NCI-H82 (cell line): Measurements from ENCODE around the gene CAPS2.
"Not testable (repeated sequence)": the region's sequence is repeated elsewhere in the genome, so short reads cannot be mapped to it uniquely, and the experiment has no call there.

Experiments
- DNase-seq: peaks from one replicate; lab custom pipeline; 2025; lab: John Stamatoyannopoulos, UW

CAPS2 gene

GRCh38 chr12:75329918-75330826 is at the start of gene CAPS2:
TSS of gene CAPS2 (minus strand) at chr12:75330324. CDS start at chr12:75326498, 3,826 bp downstream.
- peak; percentile 91 for DNase-seq

GRCh38 chr12:75378354-75378753 is 48.2 kb upstream of the CAPS2 start:
- peak; percentile 12 for DNase-seq

GRCh38 chr12:75374971-75375370 is 44.8 kb upstream of the CAPS2 start:
- no peak for DNase-seq

- no peak for DNase-seq
Observed at GRCh38 chr12:75366629-75367028, 36.5 kb upstream of the CAPS2 start.

- peak; percentile 92 for DNase-seq
Observed at GRCh38 chr12:75364919-75365318, 34.8 kb upstream of the CAPS2 start.

- DNase-seq: no peak
Observed at GRCh38 chr12:75361408-75361807, 31.3 kb upstream of the CAPS2 start.

- DNase-seq: no peak
Observed at GRCh38 chr12:75360920-75361319, 30.8 kb upstream of the CAPS2 start.

GRCh38 chr12:75354011-75354410 is 23.9 kb upstream of the CAPS2 start:
- DNase-seq: no peak

GRCh38 chr12:75350413-75350812 is 20.3 kb upstream of the CAPS2 start:
- DNase-seq: no peak

- DNase-seq: no peak
Observed at GRCh38 chr12:75349946-75350345, 19.8 kb upstream of the CAPS2 start.

GRCh38 chr12:75346215-75346614 is 16.1 kb upstream of the CAPS2 start:
- not testable (repeated sequence) for DNase-seq

- DNase-seq: no peak
Observed at GRCh38 chr12:75345531-75345930, 15.4 kb upstream of the CAPS2 start.

GRCh38 chr12:75341873-75342272 is 11.7 kb upstream of the CAPS2 start:
- no peak for DNase-seq

GRCh38 chr12:75337905-75338304 is 7.8 kb upstream of the CAPS2 start:
- DNase-seq: no peak

- peak; percentile 66 for DNase-seq
Observed at GRCh38 chr12:75334384-75335030, 4.4 kb upstream of the CAPS2 start, which contains the start of gene GLIPR1L1. TSS of gene GLIPR1L1 (plus strand) at chr12:75334670. CDS start at chr12:75334729, 59 bp downstream.

- no peak for DNase-seq
Observed at GRCh38 chr12:75327642-75328041, 2.5 kb downstream of the CAPS2 start.

GRCh38 chr12:75323663-75324062 is 6.5 kb downstream of the CAPS2 start:
- no peak for DNase-seq

GRCh38 chr12:75322464-75322863 is 7.7 kb downstream of the CAPS2 start:
- no peak for DNase-seq

GRCh38 chr12:75317784-75318183 is 12.3 kb downstream of the CAPS2 start:
- DNase-seq: no peak

GRCh38 chr12:75315518-75315917 is 14.6 kb downstream of the CAPS2 start:
- DNase-seq: no peak

- DNase-seq: no peak
Observed at GRCh38 chr12:75311369-75311768, 18.8 kb downstream of the CAPS2 start.

- no peak for DNase-seq
Observed at GRCh38 chr12:75308279-75308678, 21.8 kb downstream of the CAPS2 start.
